DMS 273 (cell line): Measurements from ENCODE around the gene UBASH3A.

Source experiments
- DNase-seq: peaks from one replicate; lab custom pipeline; 2025; ENCODE audit not compliant: unreplicated experiment; lab: John Stamatoyannopoulos, UW

The UBASH3A gene

GRCh38 chr21:42445311-42445710 is 41.6 kb downstream of the UBASH3A start:
- DNase-seq = no peak

GRCh38 chr21:42446531-42446930 is 42.8 kb downstream of the UBASH3A start:
- DNase-seq = no peak

GRCh38 chr21:42447182-42447581 is 43.5 kb downstream of the UBASH3A start:
- no peak for DNase-seq

GRCh38 chr21:42447732-42448131 is 44.0 kb downstream of the UBASH3A start:
- no peak for DNase-seq

- DNase-seq = no peak
Measured at GRCh38 chr21:42448686-42449085, 45.0 kb downstream of the UBASH3A start.

- DNase-seq = no peak
Measured at GRCh38 chr21:42451941-42452340, 48.2 kb downstream of the UBASH3A start.

GRCh38 chr21:42452401-42453223 is 48.9 kb downstream of the UBASH3A start:
- DNase-seq = peak; percentile 24

GRCh38 chr21:42453224-42453985 is 49.7 kb downstream of the UBASH3A start:
- peak; percentile 24 for DNase-seq

- no peak for DNase-seq
Measured at GRCh38 chr21:42453986-42454570, 50.4 kb downstream of the UBASH3A start.

GRCh38 chr21:42454786-42455185 is 51.1 kb downstream of the UBASH3A start:
- no peak for DNase-seq

- no peak for DNase-seq
Measured at GRCh38 chr21:42455196-42455595, 51.5 kb downstream of the UBASH3A start.

- no peak for DNase-seq
Measured at GRCh38 chr21:42455754-42456440, 52.2 kb downstream of the UBASH3A start.

GRCh38 chr21:42456457-42456856 is 52.8 kb downstream of the UBASH3A start:
- DNase-seq = no peak

- DNase-seq = no peak
Measured at GRCh38 chr21:42459082-42459460, 55.4 kb downstream of the UBASH3A start.

- no peak for DNase-seq
Measured at GRCh38 chr21:42459546-42460215, 56.0 kb downstream of the UBASH3A start.

GRCh38 chr21:42460391-42461184 is 56.9 kb downstream of the UBASH3A start:
- DNase-seq = no peak

GRCh38 chr21:42461185-42461520 is 57.5 kb downstream of the UBASH3A start:
- no peak for DNase-seq

- DNase-seq = peak; percentile 62
Measured at GRCh38 chr21:42461881-42462877, 58.5 kb downstream of the UBASH3A start.
